ENCODE data around the gene ZNF10. TPM values are rescaled to one million over a fixed set of nuclear protein-coding genes. Genes with fewer than 3 reads are reported as not detected.

Gene ZNF10
- 1 to 10 TPM; 4.9 to 6.0 TPM for total RNA-seq

- H3K27me3 Mint-ChIP-seq (ENCODE audit: low read depth), result no peaks in the 10 kb centered on the region
- H3K27ac Mint-ChIP-seq, result peak within 1 kb of the TSS; percentile 97
- peaks cover 42% of the 10 kb centered on the region for H3K9me3 Mint-ChIP-seq
- CTCF ChIA-PET, result no interaction called here
- peak; percentile 97 for DNase-seq
- peaks cover 14% of the 10 kb centered on the region for H3K4me1 Mint-ChIP-seq (ENCODE audit: low read depth)
- intact Hi-C loops (cut with micrococcal nuclease), result loop anchor here (1.0 kb wide), 9 partner anchors 50 to 443 kb away; partner anchors contain the start of genes CHFR, POLE, PXMP2 and ZNF140
- peak within 1 kb of the TSS; percentile 97 for H3K4me3 Mint-ChIP-seq
- peaks cover 71% of the 10 kb centered on the region for H3K36me3 Mint-ChIP-seq (ENCODE audit: low read depth)
These were observed at the start of gene ZNF10, which contains the start of gene ZNF891 for GRCh38 chr12:133130038-133130807. Gene ZNF10 (plus strand): TSS chr12:133130627. CDS start chr12:133144493, 13,866 bp downstream. Gene ZNF891 (minus strand): TSS chr12:133130274. CDS start chr12:133121918, 8,356 bp downstream.

DNA sequence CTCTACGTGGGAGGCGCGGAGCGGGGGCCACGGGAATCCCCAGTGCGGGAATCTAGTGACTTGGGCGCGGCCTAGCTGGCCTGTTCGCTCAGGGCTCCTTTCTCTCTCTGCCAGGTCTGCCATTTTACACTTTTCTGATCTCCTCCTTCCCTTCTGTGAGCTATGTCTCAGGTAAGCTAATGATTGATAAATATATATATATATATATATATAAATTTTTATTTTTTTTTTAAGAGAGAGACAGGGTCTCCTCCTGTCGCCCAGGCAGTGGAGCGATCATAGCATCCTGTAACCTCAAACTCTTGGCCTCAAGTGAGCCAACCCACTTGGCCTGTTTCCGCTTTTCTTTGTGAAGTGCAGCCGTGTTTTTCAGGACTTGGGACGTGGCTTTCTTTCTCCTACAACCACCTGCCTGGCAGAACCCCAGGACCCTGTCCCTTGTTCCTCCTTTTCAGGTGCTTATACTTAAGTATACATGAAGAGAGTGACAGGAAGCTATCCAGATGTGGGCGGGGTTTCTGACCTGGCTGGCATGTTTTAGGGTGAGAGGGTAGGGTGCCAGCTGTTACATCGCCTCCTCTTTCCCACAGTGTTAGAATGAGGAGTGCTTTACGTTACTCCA is 49.2 kb upstream of the ZNF10 start:
- peaks cover 13% of the 10 kb centered on the region for H3K4me1 Mint-ChIP-seq (ENCODE audit: low read depth)
- H3K27me3 Mint-ChIP-seq (ENCODE audit: low read depth), result no peaks in the 10 kb centered on the region
- H3K36me3 Mint-ChIP-seq (ENCODE audit: low read depth), result peaks cover 64% of the 10 kb centered on the region
- no peak overlapping the region for H3K4me3 Mint-ChIP-seq
- DNase-seq, result peak; percentile 8
- peaks cover 58% of the 10 kb centered on the region for H3K9me3 Mint-ChIP-seq
- no peak overlapping the region for H3K27ac Mint-ChIP-seq
- CTCF ChIA-PET, result no interaction called here
- intact Hi-C loops (cut with micrococcal nuclease), result loop anchor here (2.0 kb wide), 1 partner anchor 252 kb away; the partner anchor contains the start of gene GOLGA3

GRCh38 chr12:133083345-133083744 is 47.1 kb upstream of the ZNF10 start:
- Mint-ChIP-seq H3K27me3 (ENCODE audit: low read depth) (no peaks in the 10 kb centered on the region), H3K4me3 (no peak overlapping the region), H3K4me1 (ENCODE audit: low read depth) (peaks cover 13% of the 10 kb centered on the region), H3K27ac (no peak overlapping the region), H3K9me3 (peaks cover 56% of the 10 kb centered on the region), H3K36me3 (ENCODE audit: low read depth) (peaks cover 77% of the 10 kb centered on the region)
- intact Hi-C loops (cut with micrococcal nuclease), result no loop called here
- CTCF ChIA-PET, result no interaction called here
- no peak for DNase-seq

DNA sequence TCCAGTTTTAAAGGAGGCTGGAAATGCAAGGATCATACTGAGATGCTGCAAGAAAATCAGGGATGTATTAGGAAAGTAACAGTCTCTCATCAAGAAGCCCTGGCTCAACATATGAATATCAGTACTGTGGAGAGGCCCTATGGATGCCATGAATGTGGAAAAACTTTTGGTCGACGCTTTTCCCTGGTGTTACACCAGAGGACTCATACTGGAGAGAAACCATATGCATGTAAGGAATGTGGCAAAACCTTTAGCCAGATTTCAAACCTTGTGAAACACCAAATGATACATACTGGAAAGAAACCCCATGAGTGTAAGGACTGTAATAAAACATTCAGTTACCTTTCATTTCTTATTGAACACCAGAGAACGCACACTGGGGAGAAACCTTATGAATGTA is 24.8 kb upstream of the ZNF10 start:
- intact Hi-C loops (cut with micrococcal nuclease), result no loop called here
- peaks cover 83% of the 10 kb centered on the region for H3K9me3 Mint-ChIP-seq
- H3K4me3 Mint-ChIP-seq, result no peak overlapping the region
- no peaks in the 10 kb centered on the region for H3K4me1 Mint-ChIP-seq (ENCODE audit: low read depth)
- CTCF ChIA-PET, result no interaction called here
- H3K36me3 Mint-ChIP-seq (ENCODE audit: low read depth), result peaks cover 91% of the 10 kb centered on the region
- no peak overlapping the region for H3K27ac Mint-ChIP-seq
- no peaks in the 10 kb centered on the region for H3K27me3 Mint-ChIP-seq (ENCODE audit: low read depth)
- DNase-seq, result no peak

GRCh38 chr12:133106253-133106652 is 24.2 kb upstream of the ZNF10 start:
- Mint-ChIP-seq H3K27ac (no peak overlapping the region), H3K9me3 (peaks cover 83% of the 10 kb centered on the region), H3K4me1 (ENCODE audit: low read depth) (no peaks in the 10 kb centered on the region), H3K36me3 (ENCODE audit: low read depth) (peaks cover 91% of the 10 kb centered on the region), H3K4me3 (no peak overlapping the region), H3K27me3 (ENCODE audit: low read depth) (no peaks in the 10 kb centered on the region)
- no peak for DNase-seq
- CTCF ChIA-PET, result no interaction called here
- intact Hi-C loops (cut with micrococcal nuclease), result no loop called here

DNA sequence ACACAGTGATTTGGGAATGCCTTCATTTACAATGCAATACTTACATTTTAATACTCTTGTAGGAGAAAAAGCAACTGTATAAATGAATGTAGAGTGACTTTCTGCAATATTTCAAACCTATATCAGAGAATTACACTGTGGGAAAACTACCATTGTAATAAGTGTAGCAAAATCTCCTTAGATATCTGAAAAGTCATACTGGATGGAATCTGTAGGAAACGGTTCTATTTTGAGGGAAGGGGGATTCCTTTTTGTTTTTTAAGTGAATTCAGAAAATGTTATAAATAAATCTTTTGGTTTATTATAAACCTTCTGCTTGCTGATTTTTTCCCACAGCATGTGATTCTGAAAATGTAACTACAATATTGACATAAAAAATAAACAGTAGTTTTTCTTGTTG is 23.3 kb upstream of the ZNF10 start:
- no peaks in the 10 kb centered on the region for H3K27me3 Mint-ChIP-seq (ENCODE audit: low read depth)

GRCh38 chr12:133108150-133108549 is 22.3 kb upstream of the ZNF10 start:
- H3K4me1 Mint-ChIP-seq (ENCODE audit: low read depth), result no peaks in the 10 kb centered on the region
- H3K36me3 Mint-ChIP-seq (ENCODE audit: low read depth), result peaks cover 82% of the 10 kb centered on the region
- no peaks in the 10 kb centered on the region for H3K27me3 Mint-ChIP-seq (ENCODE audit: low read depth)
- no peak for DNase-seq
- intact Hi-C loops (cut with micrococcal nuclease), result no loop called here
- H3K9me3 Mint-ChIP-seq, result peaks cover 81% of the 10 kb centered on the region
- CTCF ChIA-PET, result no interaction called here
- H3K27ac Mint-ChIP-seq, result no peak overlapping the region
- no peak overlapping the region for H3K4me3 Mint-ChIP-seq

More for the DNA sequence above, 23.3 kb upstream of the ZNF10 start:
- peaks cover 83% of the 10 kb centered on the region for H3K9me3 Mint-ChIP-seq
- no peaks in the 10 kb centered on the region for H3K4me1 Mint-ChIP-seq (ENCODE audit: low read depth)
- no peak for DNase-seq
- intact Hi-C loops (cut with micrococcal nuclease), result no loop called here
- H3K36me3 Mint-ChIP-seq (ENCODE audit: low read depth), result peaks cover 86% of the 10 kb centered on the region
- CTCF ChIA-PET, result interaction anchor here (0.6 kb wide), 1 partner anchor 16 kb away, joined by 5 read pairs; no protein-coding TSS in a partner anchor
- no peak overlapping the region for H3K4me3 Mint-ChIP-seq
- no peak overlapping the region for H3K27ac Mint-ChIP-seq

GRCh38 chr12:133120385-133121191 is 9.8 kb upstream of the ZNF10 start:
- no peak for DNase-seq
- Mint-ChIP-seq H3K27ac (no peak overlapping the region), H3K36me3 (ENCODE audit: low read depth) (peaks cover 89% of the 10 kb centered on the region), H3K9me3 (peaks cover 75% of the 10 kb centered on the region), H3K27me3 (ENCODE audit: low read depth) (no peaks in the 10 kb centered on the region), H3K4me3 (no peak overlapping the region), H3K4me1 (ENCODE audit: low read depth) (no peaks in the 10 kb centered on the region)
- CTCF ChIA-PET, result interaction anchor here (0.7 kb wide), 1 partner anchor 30 kb away, joined by 4 read pairs; no protein-coding TSS in a partner anchor
- intact Hi-C loops (cut with micrococcal nuclease), result no loop called here

- intact Hi-C loops (cut with micrococcal nuclease), result no loop called here
- Mint-ChIP-seq H3K27me3 (ENCODE audit: low read depth) (no peaks in the 10 kb centered on the region), H3K27ac (no peak overlapping the region), H3K36me3 (ENCODE audit: low read depth) (peaks cover 85% of the 10 kb centered on the region), H3K4me1 (ENCODE audit: low read depth) (peaks cover 7% of the 10 kb centered on the region), H3K4me3 (no peak overlapping the region), H3K9me3 (peaks cover 61% of the 10 kb centered on the region)
- DNase-seq, result no peak
- CTCF ChIA-PET, result no interaction called here
These were observed 5.8 kb upstream of the ZNF10 start for GRCh38 chr12:133124674-133125073.

DNA sequence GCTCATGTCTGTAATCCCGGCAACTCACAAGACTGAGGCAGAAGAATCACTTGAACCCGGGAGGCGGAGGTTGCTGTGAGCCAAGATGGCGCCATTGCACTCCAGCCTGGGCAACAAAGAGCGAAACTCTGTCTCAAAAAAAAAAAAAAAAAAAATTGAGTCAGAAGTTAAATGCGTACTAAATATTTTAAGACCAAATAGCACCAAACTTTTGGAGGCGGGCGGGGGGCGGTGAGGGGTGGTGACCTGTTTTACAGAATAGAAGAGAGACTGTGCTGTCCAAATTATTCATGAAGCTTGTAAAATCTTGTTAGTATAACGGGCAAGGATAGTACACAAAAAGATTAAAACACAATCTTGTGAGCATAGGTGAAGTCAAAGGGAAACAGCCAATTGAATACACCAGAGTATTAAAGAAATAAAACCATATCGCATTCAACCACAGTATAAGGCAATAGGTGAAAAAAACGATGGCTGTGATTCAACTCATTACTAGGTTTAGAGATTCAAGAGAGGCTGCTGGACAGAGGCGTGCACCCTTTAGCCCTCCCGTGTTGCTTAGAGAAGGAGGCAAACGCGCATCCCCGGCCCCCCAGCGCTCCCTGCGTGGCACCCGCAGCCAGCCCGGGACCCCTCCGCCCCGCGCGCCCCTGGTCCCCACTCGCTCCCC is 924 bp upstream of the ZNF10 start:
- CTCF ChIA-PET, result no interaction called here
- DNase-seq, result no peak
- intact Hi-C loops (cut with micrococcal nuclease), result loop anchor here (1.0 kb wide), 9 partner anchors 49 to 442 kb away; partner anchors contain the start of genes CHFR, POLE, PXMP2 and ZNF140
- Mint-ChIP-seq H3K27me3 (ENCODE audit: low read depth) (no peaks in the 10 kb centered on the region), H3K36me3 (ENCODE audit: low read depth) (peaks cover 70% of the 10 kb centered on the region), H3K4me1 (ENCODE audit: low read depth) (peaks cover 14% of the 10 kb centered on the region), H3K4me3 (peak overlapping the region; percentile 97), H3K27ac (peak overlapping the region; percentile 97), H3K9me3 (peaks cover 43% of the 10 kb centered on the region)

- Mint-ChIP-seq H3K4me3 (peak overlapping the region; percentile 97), H3K27ac (peak overlapping the region; percentile 97), H3K36me3 (ENCODE audit: low read depth) (peaks cover 71% of the 10 kb centered on the region), H3K27me3 (ENCODE audit: low read depth) (no peaks in the 10 kb centered on the region), H3K4me1 (ENCODE audit: low read depth) (peaks cover 14% of the 10 kb centered on the region), H3K9me3 (peaks cover 41% of the 10 kb centered on the region)
- CTCF ChIA-PET, result no interaction called here
- peak; percentile 64 for DNase-seq
- intact Hi-C loops (cut with micrococcal nuclease), result loop anchor here (1.0 kb wide), 9 partner anchors 50 to 443 kb away; partner anchors contain the start of genes CHFR, POLE, PXMP2 and ZNF140
These were observed 341 bp downstream of the ZNF10 start for GRCh38 chr12:133130808-133131128.

DNA sequence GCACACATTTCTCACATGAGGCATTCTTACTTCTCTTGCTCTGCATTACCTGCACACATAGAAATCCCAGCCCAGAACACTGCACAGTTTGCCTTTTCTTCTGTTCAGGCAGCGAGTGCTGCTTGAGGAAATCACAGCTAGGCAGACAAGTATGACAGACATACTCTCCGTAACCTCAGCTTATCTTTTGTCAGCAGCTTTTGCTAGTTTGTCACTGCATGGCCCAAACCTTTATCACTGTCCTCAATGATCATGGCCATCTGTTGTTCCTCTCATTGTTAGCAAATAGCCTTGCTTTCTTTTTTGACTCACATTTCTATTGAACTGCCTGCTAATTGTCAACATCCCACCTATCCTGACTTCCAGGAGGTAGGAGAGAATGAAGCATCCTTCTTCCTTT is 5.3 kb downstream of the ZNF10 start:
- intact Hi-C loops (cut with micrococcal nuclease), result no loop called here
- Mint-ChIP-seq H3K4me3 (no peak overlapping the region), H3K9me3 (peaks cover 60% of the 10 kb centered on the region), H3K27me3 (ENCODE audit: low read depth) (no peaks in the 10 kb centered on the region), H3K4me1 (ENCODE audit: low read depth) (peaks cover 5% of the 10 kb centered on the region), H3K27ac (no peak overlapping the region), H3K36me3 (ENCODE audit: low read depth) (peaks cover 86% of the 10 kb centered on the region)
- CTCF ChIA-PET, result no interaction called here
- DNase-seq, result no peak

Measured in activated naive CD4-positive, alpha-beta T cell treated with anti-CD3 and anti-CD28 coated beads for 36 hours (primary cell).